Hepatocyte (in vitro differentiated cells): ENCODE measurements around the gene WDR31.

ENCODE experiments used
- CTCF ChIP-seq: fragments of 200-600 bp; sonication (generic); IDR thresholded peaks from 2 replicates; pipeline ENCODE4 v1.5.1; 2016; ENCODE audit warnings: antibody characterized with exemption, mild to moderate bottlenecking; ENCODE audit not compliant: poor library complexity
- EZH2 ChIP-seq: fragments of 200-600 bp; sonication (generic); IDR thresholded peaks from 2 replicates; pipeline ENCODE4 v1.6.1; 2016; ENCODE audit warnings: antibody characterized with exemption, mild to moderate bottlenecking, borderline replicate concordance

GRCh38 chr9:113368982-113369854 lies 29.1 kb upstream of the WDR31 start:
- TF ChIP-seq CTCF (no peak), EZH2 (no peak)
